Parathyroid adenoma (tissue), 2 donors: ENCODE data around the gene BCORL1.

Experiments used
- H2AFZ ChIP-seq: fragments of 300-600 bp; sonication (generic); one replicate; pipeline ENCODE4 v1.7.0; 2017; ENCODE audit warnings: antibody characterized with exemption, mild to moderate bottlenecking
- H3K27ac ChIP-seq: fragments of 300-600 bp; sonication (generic); one replicate; pipeline ENCODE4 v1.7.0; 2017
- H3K27me3 ChIP-seq: fragments of 300-600 bp; sonication (generic); one replicate; pipeline ENCODE4 v1.7.0; 2017; ENCODE audit warnings: low read length; ENCODE audit not compliant: control insufficient read depth, insufficient read depth
- H3K36me3 ChIP-seq: fragments of 300-600 bp; sonication (generic); one replicate; pipeline ENCODE4 v1.7.0; 2017; ENCODE audit warnings: low read length; ENCODE audit not compliant: control insufficient read depth, insufficient read depth
- H3K4me1 ChIP-seq: fragments of 300-600 bp; sonication (generic); one replicate; pipeline ENCODE4 v1.7.0; 2017; ENCODE audit warnings: control low read depth
- H3K4me2 ChIP-seq: fragments of 300-600 bp; sonication (generic); one replicate; pipeline ENCODE4 v1.7.0; 2017; ENCODE audit warnings: low read length
- H3K4me3 ChIP-seq: fragments of 300-600 bp; sonication (generic); one replicate; pipeline ENCODE4 v1.7.0; 2017; ENCODE audit warnings: low read depth, low read length
- H3K79me2 ChIP-seq: fragments of 300-600 bp; sonication (generic); one replicate; pipeline ENCODE4 v1.7.0; 2017; ENCODE audit warnings: control low read depth
- H3K9ac ChIP-seq: fragments of 300-600 bp; sonication (generic); one replicate; pipeline ENCODE4 v1.7.0; 2017; ENCODE audit warnings: mild to moderate bottlenecking
- H3K9me3 ChIP-seq: fragments of 300-600 bp; sonication (generic); one replicate; pipeline ENCODE4 v1.7.0; 2017; ENCODE audit warnings: low read length; ENCODE audit not compliant: control insufficient read depth
- TF ChIP-seq, protein P1 (sequence below): fragments of 300-600 bp; sonication (generic); IDR thresholded peaks from one replicate; pipeline ENCODE4 v1.7.0; 2017; ENCODE audit warnings: antibody characterized with exemption, mild to moderate bottlenecking
- donor health status: primary hyperparathyroidism.

BCORL1 gene

DNA sequence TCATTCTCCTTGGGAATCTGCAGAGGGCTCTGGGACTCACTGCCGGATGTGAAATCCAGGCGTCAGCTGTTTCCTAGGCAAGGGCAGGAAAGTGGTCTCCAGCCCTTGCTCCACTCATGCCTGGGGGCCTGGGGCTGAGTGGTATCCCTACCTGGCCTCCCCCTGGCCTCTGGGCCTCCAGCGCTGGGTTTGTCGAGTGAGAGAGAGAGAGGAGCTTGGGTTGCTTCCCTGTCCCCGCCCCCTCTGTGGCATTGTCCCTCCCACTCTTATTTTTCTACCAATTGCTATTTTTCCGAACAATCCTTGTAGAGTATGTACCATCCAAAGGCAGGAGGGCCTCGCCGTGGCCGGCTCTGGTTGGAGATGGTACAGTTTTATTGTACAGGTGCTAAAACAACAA, 74.8 kb downstream of the BCORL1 start:
- no peaks in the 10 kb centered on the region for H3K4me1 ChIP-seq
- no peak overlapping the region for H2AFZ ChIP-seq
- no peaks in the 10 kb centered on the region for H3K27me3 ChIP-seq
- no peak overlapping the region for H3K4me3 ChIP-seq
- no peak overlapping the region for H3K4me2 ChIP-seq
- no peaks in the 10 kb centered on the region for H3K79me2 ChIP-seq
- H3K9ac ChIP-seq = no peak overlapping the region
- TF ChIP-seq, protein P1, sequence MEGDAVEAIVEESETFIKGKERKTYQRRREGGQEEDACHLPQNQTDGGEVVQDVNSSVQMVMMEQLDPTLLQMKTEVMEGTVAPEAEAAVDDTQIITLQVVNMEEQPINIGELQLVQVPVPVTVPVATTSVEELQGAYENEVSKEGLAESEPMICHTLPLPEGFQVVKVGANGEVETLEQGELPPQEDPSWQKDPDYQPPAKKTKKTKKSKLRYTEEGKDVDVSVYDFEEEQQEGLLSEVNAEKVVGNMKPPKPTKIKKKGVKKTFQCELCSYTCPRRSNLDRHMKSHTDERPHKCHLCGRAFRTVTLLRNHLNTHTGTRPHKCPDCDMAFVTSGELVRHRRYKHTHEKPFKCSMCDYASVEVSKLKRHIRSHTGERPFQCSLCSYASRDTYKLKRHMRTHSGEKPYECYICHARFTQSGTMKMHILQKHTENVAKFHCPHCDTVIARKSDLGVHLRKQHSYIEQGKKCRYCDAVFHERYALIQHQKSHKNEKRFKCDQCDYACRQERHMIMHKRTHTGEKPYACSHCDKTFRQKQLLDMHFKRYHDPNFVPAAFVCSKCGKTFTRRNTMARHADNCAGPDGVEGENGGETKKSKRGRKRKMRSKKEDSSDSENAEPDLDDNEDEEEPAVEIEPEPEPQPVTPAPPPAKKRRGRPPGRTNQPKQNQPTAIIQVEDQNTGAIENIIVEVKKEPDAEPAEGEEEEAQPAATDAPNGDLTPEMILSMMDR = no peak
- H3K36me3 ChIP-seq = no peaks in the 10 kb centered on the region
- no peaks in the 10 kb centered on the region for H3K9me3 ChIP-seq
- H3K27ac ChIP-seq = no peak overlapping the region

DNA sequence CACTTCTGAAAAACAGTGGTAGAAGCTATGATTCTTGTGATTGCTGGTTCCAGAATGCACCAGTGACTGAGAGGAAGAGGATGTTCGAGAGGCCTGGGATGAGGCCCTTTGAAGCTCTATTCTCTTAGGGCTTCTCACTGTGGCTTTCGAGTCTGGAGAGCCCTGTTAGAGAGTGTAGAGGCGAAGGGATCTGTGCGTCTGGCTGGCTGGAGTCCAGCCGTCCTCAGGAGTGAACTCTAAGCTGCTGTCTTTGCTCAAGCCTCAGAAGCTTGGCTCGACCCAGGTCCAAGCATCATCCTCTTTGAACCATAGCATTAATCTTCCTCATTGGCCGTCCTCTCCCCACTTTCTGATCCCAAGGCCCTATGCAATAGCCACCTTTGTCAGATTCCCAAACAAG, 76.2 kb downstream of the BCORL1 start:
- Histone ChIP-seq H2AFZ (no peak overlapping the region), H3K4me1 (no peaks in the 10 kb centered on the region), H3K27ac (no peak overlapping the region), H3K36me3 (no peaks in the 10 kb centered on the region), H3K79me2 (no peaks in the 10 kb centered on the region), H3K9me3 (no peaks in the 10 kb centered on the region), H3K9ac (no peak overlapping the region), H3K4me3 (no peak overlapping the region), H3K4me2 (no peak overlapping the region), H3K27me3 (no peaks in the 10 kb centered on the region)
- TF ChIP-seq, protein P1 = no peak

- H3K4me2 ChIP-seq = peak overlapping the region; percentile 57
- no peak overlapping the region for H3K9ac ChIP-seq
- no peaks in the 10 kb centered on the region for H3K4me1 ChIP-seq
- peak overlapping the region; percentile 85 for H2AFZ ChIP-seq
- no peak overlapping the region for H3K27ac ChIP-seq
- H3K4me3 ChIP-seq = peak overlapping the region; percentile 43
- no peaks in the 10 kb centered on the region for H3K36me3 ChIP-seq
- H3K9me3 ChIP-seq = no peaks in the 10 kb centered on the region
- no peaks in the 10 kb centered on the region for H3K79me2 ChIP-seq
- TF ChIP-seq, protein P1 = peak; percentile 88
- no peaks in the 10 kb centered on the region for H3K27me3 ChIP-seq
These were observed 78.0 kb downstream of the BCORL1 start for GRCh38 chrX:130060122-130061069.

DNA sequence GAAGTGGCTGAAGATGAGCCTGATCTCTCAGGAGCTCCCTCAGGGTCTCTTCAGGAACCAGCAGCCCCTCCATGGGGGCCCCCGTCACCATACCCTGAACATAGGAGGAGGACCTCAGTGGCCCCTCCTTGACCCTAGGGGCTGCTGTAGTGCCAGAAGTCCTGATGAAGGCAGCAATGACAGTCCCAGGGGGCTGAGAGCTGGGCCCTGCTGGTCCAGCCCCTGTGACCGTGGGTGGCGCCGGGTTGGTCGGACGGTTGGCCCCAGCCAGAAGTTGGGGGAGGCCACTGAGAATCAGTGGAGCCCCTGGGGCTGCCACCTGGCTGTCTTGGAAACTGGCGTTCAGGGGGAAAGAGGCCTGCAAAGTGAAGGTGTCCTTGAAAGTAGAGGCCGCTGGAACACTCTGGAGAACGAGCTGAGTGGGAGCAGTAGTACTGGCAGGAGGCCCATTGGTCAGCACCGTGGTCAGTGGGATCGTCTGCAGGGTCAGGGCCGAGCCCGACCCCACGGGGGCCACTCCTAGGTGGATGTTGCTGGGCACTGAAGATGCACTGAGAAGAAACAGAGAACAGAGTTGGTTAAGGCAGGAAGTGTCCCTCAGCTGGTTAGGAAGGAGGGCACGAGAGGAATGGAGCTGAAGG, 84.7 kb downstream of the BCORL1 start:
- Histone ChIP-seq H3K79me2 (no peaks in the 10 kb centered on the region), H3K27me3 (no peaks in the 10 kb centered on the region), H2AFZ (no peak overlapping the region), H3K9ac (no peak overlapping the region), H3K4me1 (no peaks in the 10 kb centered on the region), H3K9me3 (no peaks in the 10 kb centered on the region), H3K27ac (no peak overlapping the region), H3K4me2 (no peak overlapping the region), H3K4me3 (no peak overlapping the region), H3K36me3 (no peaks in the 10 kb centered on the region)
- TF ChIP-seq, protein P1 = no peak
